Muscle of leg (tissue), 11 donors: Measurements from ENCODE around the gene ADPRHL1. TPM values are rescaled to one million over a fixed set of nuclear protein-coding genes. Genes with fewer than 3 reads are reported as not detected.

Experiments
- DNase-seq: peaks from one replicate; pipeline ENCODE4 v3.0.0; 2013
- H3K27ac ChIP-seq: one replicate; pipeline ENCODE4 v1.5.1; 2013; ENCODE audit warnings: mild to moderate bottlenecking, low read length, control low read depth
- H3K27me3 ChIP-seq: one replicate; pipeline ENCODE4 v1.6.1; 2013; ENCODE audit warnings: low read length; ENCODE audit not compliant: control insufficient read depth, insufficient read depth
- H3K36me3 ChIP-seq: one replicate; pipeline ENCODE4 v1.6.1; 2013; ENCODE audit warnings: low read length; ENCODE audit not compliant: control insufficient read depth, insufficient read depth
- H3K4me1 ChIP-seq: one replicate; pipeline ENCODE4 v1.6.1; 2013; ENCODE audit warnings: low read length; ENCODE audit not compliant: control insufficient read depth, insufficient read depth
- H3K4me3 ChIP-seq: one replicate; pipeline ENCODE4 v1.5.1; 2013; ENCODE audit warnings: low read length, control low read depth
- H3K9me3 ChIP-seq: replicated peaks from 2 replicates; pipeline ENCODE4 v1.6.1; 2013; ENCODE audit warnings: low read depth, low read length; ENCODE audit not compliant: control insufficient read depth
- WGBS: methylation state at CpG from one replicate; pipeline ENCODE4 v1.1.5; 2013; ENCODE audit warnings: missing lambda C conversion rate; ENCODE audit not compliant: insufficient coverage; 5-methylcytosine and 5-hydroxymethylcytosine counted together
- polyA plus RNA-seq, 8 donors: library from polyadenylated mRNA; unstranded; fragments of 120-200 nt; gene quantifications; one replicate each; pipeline versions ENCODE4 v1.2.1 to v1.2.3, GENCODE V29; 2013; ENCODE audit warnings: inconsistent platforms in 1 of 8, low replicate concordance in 1 of 8; ENCODE audit not compliant: insufficient read length in 8 of 8, insufficient read depth in 1 of 8
- total RNA-seq: library from RNA; stranded (reverse); fragments of 120-200 nt; gene quantifications from one replicate; pipeline ENCODE4 v1.2.4, GENCODE V29; 2013

ADPRHL1 gene
- total and polyA plus RNA-seq, 9 donors: 150 to 282 (median 212) TPM

DNA sequence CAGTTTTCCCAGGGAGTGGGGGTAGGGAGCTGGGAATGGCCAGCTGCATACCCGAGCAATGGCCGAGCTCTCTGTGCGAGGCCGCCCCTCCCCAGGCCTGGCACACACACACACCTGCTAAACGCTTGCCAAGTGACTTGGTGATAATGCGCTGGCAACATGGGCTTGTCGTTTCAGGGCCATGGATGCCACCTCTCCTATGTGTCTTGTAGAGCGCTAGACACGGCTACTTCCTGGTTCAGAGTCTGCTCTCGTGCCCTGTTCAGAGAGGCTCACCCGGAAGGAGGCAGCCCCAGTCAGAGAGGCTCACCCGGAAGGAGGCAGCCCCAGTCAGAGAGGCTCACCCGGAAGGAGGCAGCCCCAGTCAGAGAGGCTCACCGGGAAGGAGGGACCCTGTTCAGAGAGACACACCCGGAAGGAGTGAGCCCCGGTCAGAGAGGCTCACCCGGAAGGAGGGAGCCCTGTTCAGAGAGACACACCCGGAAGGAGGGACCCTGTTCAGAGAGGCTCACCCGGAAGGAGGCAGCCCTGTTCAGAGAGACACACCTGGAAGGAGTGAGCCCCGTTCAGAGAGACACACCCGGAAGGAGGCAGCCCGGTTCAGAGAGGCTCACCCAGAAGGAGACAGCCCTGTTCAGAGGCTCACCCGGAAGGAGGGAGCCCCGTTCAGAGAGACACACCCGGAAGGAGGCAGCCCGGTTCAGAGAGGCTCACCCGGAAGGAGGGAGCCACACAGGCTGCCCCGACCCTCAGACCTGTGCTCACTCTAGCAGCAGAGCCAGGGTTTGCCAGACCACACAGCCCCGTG, 4.2 kb downstream of the ADPRHL1 start:
- Histone ChIP-seq H3K4me3 (no peak overlapping the region), H3K36me3 (peaks cover 2% of the 10 kb centered on the region), H3K9me3 (no peaks in the 10 kb centered on the region), H3K27ac (peak overlapping the region; percentile 29), H3K27me3 (no peaks in the 10 kb centered on the region), H3K4me1 (peaks cover 25% of the 10 kb centered on the region)
- no peak for DNase-seq
- WGBS: 75% methylated on average over 25 of the region's 29 CpGs

GRCh38 chr13:113448545-113448884, 4.8 kb downstream of the ADPRHL1 start:
- no peak for DNase-seq
- H3K4me1 ChIP-seq: peaks cover 19% of the 10 kb centered on the region

GRCh38 chr13:113447596-113447995, 5.7 kb downstream of the ADPRHL1 start:
- Histone ChIP-seq H3K27ac (no peak overlapping the region), H3K27me3 (no peaks in the 10 kb centered on the region), H3K9me3 (no peaks in the 10 kb centered on the region), H3K4me1 (peaks cover 17% of the 10 kb centered on the region), H3K36me3 (no peaks in the 10 kb centered on the region), H3K4me3 (no peak overlapping the region)
- 87% methylated on average over 3 of the region's 6 CpGs for WGBS
- DNase-seq: no peak

More at GRCh38 chr13:113448545-113448884, 4.8 kb downstream of the ADPRHL1 start:
- Histone ChIP-seq H3K4me3 (no peak overlapping the region), H3K27me3 (no peaks in the 10 kb centered on the region), H3K36me3 (no peaks in the 10 kb centered on the region), H3K9me3 (no peaks in the 10 kb centered on the region), H3K27ac (peak overlapping the region; percentile 29)
- WGBS: 54% methylated on average over 3 of the region's 6 CpGs

DNA sequence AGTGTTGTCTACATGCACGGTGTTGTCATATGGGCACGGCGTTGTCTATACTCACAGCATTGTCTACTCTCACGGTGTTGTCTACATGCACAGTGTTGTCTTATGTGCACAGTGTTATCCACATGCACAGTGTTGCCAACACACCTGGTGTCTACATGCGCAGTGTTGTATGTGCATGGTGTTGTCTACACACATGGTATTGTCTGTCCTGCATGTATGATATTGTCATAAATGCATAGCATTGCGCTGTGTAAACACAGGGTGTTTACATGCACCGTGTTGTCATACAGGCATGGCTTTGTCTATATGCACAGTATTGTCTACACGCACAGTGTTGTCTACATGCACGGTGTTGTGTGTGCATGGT, 6.8 kb downstream of the ADPRHL1 start:
- Histone ChIP-seq H3K36me3 (peaks cover 3% of the 10 kb centered on the region), H3K27me3 (no peaks in the 10 kb centered on the region), H3K4me1 (peaks cover 17% of the 10 kb centered on the region), H3K9me3 (no peaks in the 10 kb centered on the region), H3K4me3 (no peak overlapping the region), H3K27ac (no peak overlapping the region)
- DNase-seq: no peak
- 84% methylated on average over 7 of the region's 9 CpGs for WGBS

DNA sequence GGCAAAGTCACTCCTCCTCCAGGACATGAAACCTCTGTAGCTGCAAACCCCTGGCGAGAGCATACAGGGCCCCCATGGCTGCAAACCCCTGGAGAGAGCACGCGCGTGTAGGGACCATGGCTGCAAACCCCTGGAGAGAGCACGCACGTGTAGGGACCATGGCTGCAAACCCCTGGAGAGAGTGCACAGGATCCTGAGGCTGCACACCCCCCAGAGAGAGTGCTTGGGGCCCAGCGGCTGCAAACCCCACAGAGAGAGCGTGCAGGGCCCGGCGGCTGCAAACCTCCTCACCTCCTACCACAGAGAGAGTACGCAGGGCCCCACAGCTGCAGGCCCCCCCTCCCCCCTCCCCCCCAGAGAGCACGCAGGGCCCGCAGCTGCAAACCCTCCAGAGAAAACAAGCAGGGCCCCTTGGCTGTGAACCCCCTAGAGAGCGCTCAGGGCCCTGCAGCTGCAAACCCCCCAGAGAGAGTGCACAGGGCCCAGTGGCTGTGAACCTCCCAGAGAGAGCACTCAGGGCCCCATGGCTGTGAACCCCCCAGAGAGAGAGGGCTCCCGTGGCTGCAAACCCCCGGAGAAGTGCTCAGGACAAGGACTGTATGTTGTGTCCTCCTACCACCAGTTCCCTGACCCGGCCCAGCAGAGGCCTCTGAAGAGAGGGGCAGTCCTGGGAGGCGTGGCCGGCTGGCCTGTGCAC, 7.3 kb downstream of the ADPRHL1 start:
- no peak overlapping the region for H3K27ac ChIP-seq
- WGBS: 60% methylated on average over 16 of the region's 19 CpGs
- no peak overlapping the region for H3K4me3 ChIP-seq

DNA sequence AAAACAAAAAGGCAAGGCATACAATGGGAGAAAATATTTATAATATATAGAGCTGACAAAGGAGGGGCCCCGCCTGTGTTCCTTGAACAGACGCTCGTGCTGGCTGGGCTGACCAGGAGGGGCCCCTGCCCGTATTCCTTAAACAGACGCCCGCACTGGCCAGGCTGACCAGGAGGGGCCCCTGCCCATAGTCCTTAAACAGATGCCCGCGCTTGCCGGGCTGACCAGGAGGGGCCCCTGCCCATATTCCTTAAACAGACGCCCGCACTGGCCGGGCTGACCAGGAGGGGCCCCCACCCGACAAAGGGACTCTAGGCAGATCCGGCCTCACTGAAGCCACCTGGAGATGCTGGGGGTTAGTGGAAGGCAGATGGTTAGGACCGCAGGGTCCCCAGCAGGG, 9.3 kb downstream of the ADPRHL1 start:
- Histone ChIP-seq H3K36me3 (peaks cover 4% of the 10 kb centered on the region), H3K27ac (no peak overlapping the region), H3K4me1 (peaks cover 11% of the 10 kb centered on the region), H3K27me3 (no peaks in the 10 kb centered on the region), H3K9me3 (no peaks in the 10 kb centered on the region), H3K4me3 (no peak overlapping the region)
- no peak for DNase-seq
- 82% methylated on average over 6 of the region's 15 CpGs for WGBS

More for the DNA sequence above, 7.3 kb downstream of the ADPRHL1 start:
- Histone ChIP-seq H3K9me3 (no peaks in the 10 kb centered on the region), H3K27me3 (no peaks in the 10 kb centered on the region), H3K4me1 (peaks cover 17% of the 10 kb centered on the region), H3K36me3 (peaks cover 4% of the 10 kb centered on the region)
- DNase-seq: no peak

DNA sequence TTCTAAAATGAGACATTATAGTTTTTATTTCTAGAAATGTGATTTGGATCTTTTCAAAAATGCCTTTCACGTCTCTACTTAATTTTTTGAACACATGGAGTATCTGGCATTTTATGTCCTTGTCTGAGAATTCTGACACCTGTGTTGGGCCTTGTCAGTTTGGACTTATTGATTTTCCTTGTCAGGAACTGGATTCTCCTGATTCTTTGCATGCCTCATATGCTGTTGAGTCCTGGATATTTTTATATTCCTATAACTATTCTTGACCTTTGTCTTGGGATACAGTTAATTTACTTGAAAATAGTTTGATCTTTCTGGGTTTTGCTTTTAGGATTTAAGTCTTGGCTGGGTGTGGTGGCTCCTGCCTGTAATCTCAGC, 10.3 kb downstream of the ADPRHL1 start:
- H3K27me3 ChIP-seq: no peaks in the 10 kb centered on the region
- peaks cover 4% of the 10 kb centered on the region for H3K36me3 ChIP-seq
- DNase-seq: no peak
- no peak overlapping the region for H3K27ac ChIP-seq
- peaks cover 5% of the 10 kb centered on the region for H3K4me1 ChIP-seq
- no peak overlapping the region for H3K4me3 ChIP-seq
- H3K9me3 ChIP-seq: no peaks in the 10 kb centered on the region
- no CpG with 5 or more reads among the region's 1 CpG for WGBS

DNA sequence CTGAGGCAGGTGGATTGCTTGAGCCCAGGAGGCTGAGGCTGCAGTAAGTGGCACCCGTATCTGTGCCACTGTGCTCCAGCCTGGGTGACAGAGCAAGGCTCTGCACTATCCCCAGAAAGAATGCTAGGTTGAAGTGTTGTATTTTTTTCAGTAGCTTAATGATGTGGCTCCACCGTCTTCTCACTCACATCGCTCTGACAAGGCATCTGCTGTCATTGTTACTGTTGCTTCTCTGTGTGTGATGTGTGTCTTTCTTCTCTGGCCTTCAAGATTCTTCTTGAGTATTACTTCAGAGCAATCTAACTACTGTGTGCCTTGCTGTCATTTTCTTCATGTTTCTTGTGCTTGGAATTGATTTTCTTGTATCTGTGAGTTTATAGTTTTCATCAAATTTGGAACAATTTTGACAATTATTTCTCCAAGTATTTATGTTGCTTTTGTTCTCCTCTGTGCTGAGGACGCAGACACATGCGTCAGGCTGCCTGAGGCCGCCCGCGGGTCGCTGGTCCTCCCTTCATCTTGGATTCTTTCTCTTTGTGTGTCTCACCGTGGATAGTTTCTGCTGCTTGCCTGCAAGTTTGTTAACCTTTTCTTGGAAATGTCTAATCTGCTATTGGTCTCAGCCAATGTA, 10.8 kb downstream of the ADPRHL1 start:
- Histone ChIP-seq H3K4me1 (peaks cover 5% of the 10 kb centered on the region), H3K4me3 (no peak overlapping the region), H3K9me3 (no peaks in the 10 kb centered on the region), H3K27me3 (no peaks in the 10 kb centered on the region), H3K36me3 (peaks cover 4% of the 10 kb centered on the region), H3K27ac (no peak overlapping the region)
- DNase-seq: no peak
- WGBS: 91% methylated on average over 7 of the region's 10 CpGs

- WGBS: 96% methylated on average over 18 of the region's 29 CpGs
- H3K4me1 ChIP-seq: peaks cover 5% of the 10 kb centered on the region
- no peak overlapping the region for H3K27ac ChIP-seq
- peaks cover 4% of the 10 kb centered on the region for H3K36me3 ChIP-seq
- no peaks in the 10 kb centered on the region for H3K9me3 ChIP-seq
- no peak overlapping the region for H3K4me3 ChIP-seq
- H3K27me3 ChIP-seq: no peaks in the 10 kb centered on the region
- DNase-seq: no peak
Measured at GRCh38 chr13:113441661-113442060, 11.6 kb downstream of the ADPRHL1 start.

- 72% methylated on average over 15 of the region's 17 CpGs for WGBS
- Histone ChIP-seq H3K27me3 (no peaks in the 10 kb centered on the region), H3K27ac (no peak overlapping the region), H3K9me3 (no peaks in the 10 kb centered on the region), H3K4me3 (no peak overlapping the region), H3K36me3 (peaks cover 9% of the 10 kb centered on the region), H3K4me1 (peaks cover 7% of the 10 kb centered on the region)
- DNase-seq: no peak
Measured at GRCh38 chr13:113437408-113438010, 15.8 kb downstream of the ADPRHL1 start.
